Keratinocyte (primary cell): ENCODE measurements around the gene CTNNA3. TPM values are rescaled to one million over a fixed set of nuclear protein-coding genes. Genes with fewer than 3 reads are reported as not detected.

ENCODE experiments used
- DNase-seq: peaks from one replicate; pipeline ENCODE4 v3.0.0-alpha.2; 2011; ENCODE audit warnings: low read depth, missing footprints, low spot score
- FAIRE-seq: peaks from 2 replicates; lab custom pipeline; 2011; peaks lifted over from hg19 to GRCh38; lab: Jason Lieb, UNC
- H2AFZ ChIP-seq: 2 replicates; pipeline ENCODE4 v1.6.0; 2012; ENCODE audit warnings: low read length, control low read depth, inconsistent platforms; ENCODE audit not compliant: control insufficient read depth
- H3K27ac ChIP-seq: 2 replicates; pipeline ENCODE4 v1.5.1; 2011; ENCODE audit warnings: low read length; ENCODE audit not compliant: control insufficient read depth, insufficient read depth
- H3K27me3 ChIP-seq: 3 replicates; pipeline ENCODE4 v1.6.0; 2011; ENCODE audit warnings: low read length; ENCODE audit not compliant: control insufficient read depth, insufficient read depth; ENCODE audit errors: extremely low read depth
- H3K36me3 ChIP-seq, 2 experiments: 2 replicates in 1 of 2; 3 replicates in 1 of 2; pipeline ENCODE4 v1.5.1; 2011; ENCODE audit warnings: low read length in 2 of 2, mild to moderate bottlenecking in 1 of 2; ENCODE audit not compliant: control insufficient read depth in 2 of 2, insufficient read depth in 2 of 2; ENCODE audit errors: extremely low read depth in 1 of 2
- H3K4me1 ChIP-seq: 3 replicates; pipeline ENCODE4 v1.5.1; 2011; ENCODE audit warnings: low read length; ENCODE audit not compliant: control insufficient read depth, insufficient read depth; ENCODE audit errors: extremely low read depth
- H3K4me2 ChIP-seq: 3 replicates; pipeline ENCODE4 v1.6.0; 2011; ENCODE audit warnings: low read depth, low read length; ENCODE audit not compliant: control insufficient read depth, insufficient read depth; ENCODE audit errors: extremely low read depth
- H3K4me3 ChIP-seq, 3 experiments: fragments of 200-600 bp in 1 of 3; sonication (generic) in 1 of 3; 2 replicates in 2 of 3; 3 replicates in 1 of 3; pipeline ENCODE4 v1.5.1; 2011 to 2016; ENCODE audit warnings: low read length in 3 of 3, mild to moderate bottlenecking in 3 of 3, control low read depth in 2 of 3, inconsistent platforms in 1 of 3, low read depth in 1 of 3, mixed read lengths in 1 of 3, mixed run types in 1 of 3, moderate library complexity in 1 of 3; ENCODE audit not compliant: control insufficient read depth in 2 of 3, insufficient read depth in 2 of 3; ENCODE audit errors: extremely low read depth in 1 of 3
- H3K79me2 ChIP-seq: 2 replicates; pipeline ENCODE4 v1.6.0; 2012; ENCODE audit warnings: low read length; ENCODE audit not compliant: control insufficient read depth, insufficient read depth
- H3K9ac ChIP-seq: 3 replicates; pipeline ENCODE4 v1.6.0; 2011; ENCODE audit warnings: low read length; ENCODE audit not compliant: control insufficient read depth, insufficient read depth; ENCODE audit errors: extremely low read depth
- H3K9me1 ChIP-seq: 3 replicates; pipeline ENCODE4 v1.6.0; 2011; ENCODE audit warnings: low read length; ENCODE audit not compliant: control insufficient read depth, insufficient read depth; ENCODE audit errors: extremely low read depth
- H3K9me3 ChIP-seq: 2 replicates; pipeline ENCODE4 v1.5.1; 2012; ENCODE audit warnings: low read depth, low read length; ENCODE audit not compliant: control insufficient read depth
- H4K20me1 ChIP-seq: 3 replicates; pipeline ENCODE4 v1.6.0; 2011; ENCODE audit warnings: low read length; ENCODE audit not compliant: control insufficient read depth, insufficient read depth; ENCODE audit errors: extremely low read depth
- EZH2 ChIP-seq: IDR thresholded peaks from one replicate; pipeline ENCODE4 v1.6.1; 2012; ENCODE audit warnings: inconsistent platforms, mild to moderate bottlenecking, low read length, moderate library complexity
- dilution Hi-C: fragments of 300-500 bp; cut with MboI; formaldehyde crosslinking; loops from one replicate; pipeline ENCODE4 v1.7.0; 2020; ENCODE audit warnings: low sequenced_read_pairs; ENCODE audit not compliant: extremely low pct_ligation_motif_present
- polyA plus RNA-seq, 5 experiments: library from polyadenylated mRNA; depleted of rRNA in 3 of 5; stranded (reverse) in 3 of 5; stranded (forward) in 1 of 5; unstranded in 1 of 5; fragments of >200 nt; gene quantifications; 1 replicate in 1 of 5; 2 replicates in 3 of 5; 3 replicates in 1 of 5; pipeline versions ENCODE4 v1.2.1 to v1.2.3, GENCODE V29; 2011 to 2012; ENCODE audit warnings: missing spikeins in 2 of 5, low read depth in 1 of 5, low replicate concordance in 1 of 5
- TF ChIP-seq, protein P1 (sequence below), 3 experiments: IDR thresholded peaks in 1 of 3; conservative IDR thresholded peaks in 1 of 3; optimal IDR thresholded peaks in 1 of 3; 2 replicates in 2 of 3; 3 replicates in 1 of 3; pipeline versions ENCODE3 to v1.5.1; 2011; ENCODE audit warnings: low read length in 3 of 3, mild to moderate bottlenecking in 3 of 3, moderate library complexity in 2 of 3, control low read depth in 1 of 3, inconsistent platforms in 1 of 3; ENCODE audit not compliant: insufficient read depth in 2 of 3; ENCODE audit errors: extremely low read depth in 1 of 3

Gene CTNNA3
- polyA plus RNA-seq, 1 donor (not counting 4 experiments of a cell fraction or from before 2014, with no cell fraction given) = 0.01 TPM

DNA sequence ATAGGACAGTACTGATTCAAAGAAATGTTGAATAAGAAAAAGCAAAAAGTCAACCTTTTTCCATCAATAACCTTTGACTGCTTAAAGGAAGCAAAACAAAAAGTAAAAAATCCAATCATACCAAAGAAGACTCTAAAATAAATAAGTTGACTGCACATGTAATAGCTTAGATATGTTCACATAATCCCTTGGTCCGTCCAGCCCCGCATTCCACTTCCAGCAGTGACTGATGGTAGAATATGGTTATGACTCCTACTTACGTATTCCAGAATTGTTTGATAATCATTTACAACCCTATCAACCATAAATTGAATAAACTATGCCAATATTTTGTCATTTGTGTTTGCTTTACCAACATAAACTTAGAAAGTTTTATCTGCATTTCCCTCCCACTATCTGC, 77.9 kb downstream of the CTNNA3 start:
- no peak overlapping the region for H3K4me2 ChIP-seq
- H3K4me1 ChIP-seq = no peaks in the 10 kb centered on the region
- no peak for DNase-seq
- H3K9me3 ChIP-seq = no peaks in the 10 kb centered on the region
- no peak overlapping the region for H2AFZ ChIP-seq
- no peaks in the 10 kb centered on the region for H3K36me3 ChIP-seq
- H3K9me1 ChIP-seq = no peaks in the 10 kb centered on the region
- H3K27me3 ChIP-seq = no peaks in the 10 kb centered on the region
- no peak for TF ChIP-seq EZH2
- TF ChIP-seq, protein P1, sequence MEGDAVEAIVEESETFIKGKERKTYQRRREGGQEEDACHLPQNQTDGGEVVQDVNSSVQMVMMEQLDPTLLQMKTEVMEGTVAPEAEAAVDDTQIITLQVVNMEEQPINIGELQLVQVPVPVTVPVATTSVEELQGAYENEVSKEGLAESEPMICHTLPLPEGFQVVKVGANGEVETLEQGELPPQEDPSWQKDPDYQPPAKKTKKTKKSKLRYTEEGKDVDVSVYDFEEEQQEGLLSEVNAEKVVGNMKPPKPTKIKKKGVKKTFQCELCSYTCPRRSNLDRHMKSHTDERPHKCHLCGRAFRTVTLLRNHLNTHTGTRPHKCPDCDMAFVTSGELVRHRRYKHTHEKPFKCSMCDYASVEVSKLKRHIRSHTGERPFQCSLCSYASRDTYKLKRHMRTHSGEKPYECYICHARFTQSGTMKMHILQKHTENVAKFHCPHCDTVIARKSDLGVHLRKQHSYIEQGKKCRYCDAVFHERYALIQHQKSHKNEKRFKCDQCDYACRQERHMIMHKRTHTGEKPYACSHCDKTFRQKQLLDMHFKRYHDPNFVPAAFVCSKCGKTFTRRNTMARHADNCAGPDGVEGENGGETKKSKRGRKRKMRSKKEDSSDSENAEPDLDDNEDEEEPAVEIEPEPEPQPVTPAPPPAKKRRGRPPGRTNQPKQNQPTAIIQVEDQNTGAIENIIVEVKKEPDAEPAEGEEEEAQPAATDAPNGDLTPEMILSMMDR (optimal IDR thresholded peaks at IDR 0.05 in 1 of 3, IDR thresholded peaks at IDR 0.05 in 1 of 3, conservative IDR thresholded peaks at IDR 0.05 in 1 of 3; ENCODE audit: extremely low read depth in 1 of 3, insufficient read depth in 2 of 3, low read length in 3 of 3) = no peak
- no peak overlapping the region for H3K4me3 ChIP-seq
- no peak overlapping the region for H3K27ac ChIP-seq
- dilution Hi-C loops = no loop called here
- FAIRE-seq = no peak
- H4K20me1 ChIP-seq = no peaks in the 10 kb centered on the region
- H3K79me2 ChIP-seq = no peaks in the 10 kb centered on the region
- H3K9ac ChIP-seq = no peak overlapping the region

DNA sequence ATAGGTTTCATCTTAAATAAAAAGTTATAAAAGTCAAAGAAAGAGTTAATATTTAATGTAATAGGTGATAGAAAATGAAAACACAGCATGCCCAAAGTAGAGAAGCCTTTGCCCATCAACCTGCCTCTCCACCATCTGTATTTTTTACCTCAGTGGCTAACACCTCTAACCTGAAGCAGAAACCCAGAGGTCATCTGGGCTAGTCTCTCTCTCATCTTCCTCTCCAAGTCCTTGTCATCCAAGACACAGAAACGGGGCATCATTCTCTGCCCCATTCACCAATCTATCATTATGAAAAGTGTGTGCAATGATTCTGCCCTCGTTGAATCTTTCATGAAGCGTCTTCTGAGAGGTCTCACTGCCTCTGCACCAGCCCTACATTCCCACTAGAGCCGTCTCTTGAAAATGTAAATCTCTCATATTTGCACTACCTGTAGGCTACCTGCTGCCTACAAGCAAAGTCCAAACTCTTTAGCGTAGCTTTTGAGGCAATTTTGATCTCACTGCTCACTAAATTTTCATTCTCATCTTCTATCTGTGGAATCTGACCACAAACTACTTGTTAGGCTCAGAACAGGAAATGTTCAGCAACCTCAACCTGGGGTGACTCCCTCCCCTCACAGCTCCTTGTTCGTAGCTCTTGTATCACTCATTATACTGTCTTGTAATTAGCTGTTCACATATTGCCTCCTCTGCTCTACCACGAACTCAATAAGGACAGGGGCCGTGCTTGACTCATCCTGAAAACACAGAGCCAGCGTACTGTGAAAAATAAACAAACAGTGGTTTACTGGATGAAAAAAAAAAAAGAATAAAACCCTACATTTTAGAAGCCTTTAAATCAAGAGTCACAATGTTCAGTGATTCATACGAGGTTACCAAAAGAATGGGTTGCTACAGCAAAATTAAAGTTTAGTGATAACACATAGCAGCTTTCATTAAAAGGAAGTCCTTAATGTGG, 83.1 kb downstream of the CTNNA3 start:
- H3K36me3 ChIP-seq = no peaks in the 10 kb centered on the region
- H3K9ac ChIP-seq = no peak overlapping the region
- no peaks in the 10 kb centered on the region for H3K4me1 ChIP-seq
- H4K20me1 ChIP-seq = no peaks in the 10 kb centered on the region
- no peak overlapping the region for H3K4me2 ChIP-seq
- no peaks in the 10 kb centered on the region for H3K9me1 ChIP-seq
- H3K27me3 ChIP-seq = no peaks in the 10 kb centered on the region
- no peak overlapping the region for H3K27ac ChIP-seq
- H3K4me3 ChIP-seq = no peak overlapping the region
- H3K79me2 ChIP-seq = no peaks in the 10 kb centered on the region
- DNase-seq = no peak
- TF ChIP-seq, protein P1 (optimal IDR thresholded peaks at IDR 0.05 in 1 of 3, IDR thresholded peaks at IDR 0.05 in 1 of 3, conservative IDR thresholded peaks at IDR 0.05 in 1 of 3; ENCODE audit: extremely low read depth in 1 of 3, insufficient read depth in 2 of 3, low read length in 3 of 3) = no peak
- TF ChIP-seq EZH2 = no peak
- FAIRE-seq = no peak
- dilution Hi-C loops = no loop called here
- no peaks in the 10 kb centered on the region for H3K9me3 ChIP-seq
- H2AFZ ChIP-seq = no peak overlapping the region
